Cerebellar cortex (tissue), 1 donor: Measurements from ENCODE around the gene MSH4.
"Not testable (repeated sequence)": the region's sequence is repeated elsewhere in the genome, so short reads cannot be mapped to it uniquely, and the experiment has no call there.

Source experiments
- DNase-seq: peaks from one replicate; pipeline ENCODE4 v3.0.0-alpha.2; 2015; ENCODE audit warnings: low spot score

Gene MSH4

GRCh38 chr1:75943037-75943436 is 146.4 kb downstream of the MSH4 start:
- DNase-seq, result not testable (repeated sequence)

GRCh38 chr1:75950176-75950575 is 153.5 kb downstream of the MSH4 start:
- no peak for DNase-seq

GRCh38 chr1:75952016-75952415 is 155.3 kb downstream of the MSH4 start:
- DNase-seq, result no peak

- DNase-seq, result no peak
Observed at GRCh38 chr1:75953461-75953860, 156.8 kb downstream of the MSH4 start.

GRCh38 chr1:75954586-75954985 is 157.9 kb downstream of the MSH4 start:
- no peak for DNase-seq
